ENCODE measurements around the gene MPHOSPH9.

MPHOSPH9 gene

GRCh38 chr12:123145211-123145610, 87.7 kb downstream of the MPHOSPH9 start:
- DNase-seq, result no peak

DNA sequence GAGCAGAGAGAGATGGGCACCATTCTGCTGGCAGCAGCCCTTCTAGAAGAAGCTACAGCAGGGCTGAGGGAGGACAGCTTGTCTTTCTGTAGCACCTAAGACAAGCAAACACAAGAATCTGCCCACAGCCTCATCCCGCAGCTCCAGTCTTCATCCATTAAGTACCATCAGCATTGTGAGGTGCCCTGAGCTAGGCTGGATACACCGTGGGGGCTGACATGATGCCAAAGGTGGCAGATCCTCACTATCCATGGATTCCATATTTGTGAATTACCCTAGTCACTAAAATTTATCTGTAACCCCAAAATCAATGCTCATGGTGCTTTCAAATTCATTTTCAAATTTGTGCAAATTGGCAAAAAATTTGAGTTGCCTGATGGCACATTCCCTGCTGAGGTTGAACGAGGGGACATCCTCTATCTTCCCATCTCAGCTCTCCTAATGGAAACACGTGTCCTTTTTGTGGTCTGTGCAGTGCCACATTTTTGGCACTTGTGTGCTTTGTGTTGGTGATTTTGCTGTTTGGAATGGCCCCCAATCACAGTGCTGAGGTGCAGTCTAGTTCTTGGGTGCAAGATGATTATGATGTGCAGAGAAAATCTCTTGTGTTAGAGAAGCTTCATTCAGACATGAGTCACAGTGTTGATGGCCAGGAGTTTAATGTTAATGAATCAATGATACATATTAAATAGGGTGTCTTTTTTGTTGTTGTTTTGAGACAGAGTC, 89.0 kb downstream of the MPHOSPH9 start:
- DNase-seq, result no peak

GRCh38 chr12:123142921-123143735, 89.8 kb downstream of the MPHOSPH9 start:
- no peak for DNase-seq

DNA sequence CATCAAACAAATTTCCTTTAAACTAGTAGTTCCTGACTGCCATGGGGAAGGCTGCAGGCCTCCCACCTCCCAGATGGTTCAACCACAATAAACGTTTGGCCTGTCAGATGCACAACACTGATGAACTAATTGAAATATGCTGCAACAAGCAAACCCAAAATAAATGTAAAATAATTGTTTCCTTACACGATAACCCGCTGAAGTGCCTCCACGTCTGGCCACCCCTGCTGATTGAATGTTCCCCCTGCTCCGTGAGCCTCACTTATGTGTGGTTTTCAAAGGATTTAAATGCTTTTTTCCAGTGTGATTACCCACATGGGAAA, 90.5 kb downstream of the MPHOSPH9 start:
- no peak for DNase-seq

DNA sequence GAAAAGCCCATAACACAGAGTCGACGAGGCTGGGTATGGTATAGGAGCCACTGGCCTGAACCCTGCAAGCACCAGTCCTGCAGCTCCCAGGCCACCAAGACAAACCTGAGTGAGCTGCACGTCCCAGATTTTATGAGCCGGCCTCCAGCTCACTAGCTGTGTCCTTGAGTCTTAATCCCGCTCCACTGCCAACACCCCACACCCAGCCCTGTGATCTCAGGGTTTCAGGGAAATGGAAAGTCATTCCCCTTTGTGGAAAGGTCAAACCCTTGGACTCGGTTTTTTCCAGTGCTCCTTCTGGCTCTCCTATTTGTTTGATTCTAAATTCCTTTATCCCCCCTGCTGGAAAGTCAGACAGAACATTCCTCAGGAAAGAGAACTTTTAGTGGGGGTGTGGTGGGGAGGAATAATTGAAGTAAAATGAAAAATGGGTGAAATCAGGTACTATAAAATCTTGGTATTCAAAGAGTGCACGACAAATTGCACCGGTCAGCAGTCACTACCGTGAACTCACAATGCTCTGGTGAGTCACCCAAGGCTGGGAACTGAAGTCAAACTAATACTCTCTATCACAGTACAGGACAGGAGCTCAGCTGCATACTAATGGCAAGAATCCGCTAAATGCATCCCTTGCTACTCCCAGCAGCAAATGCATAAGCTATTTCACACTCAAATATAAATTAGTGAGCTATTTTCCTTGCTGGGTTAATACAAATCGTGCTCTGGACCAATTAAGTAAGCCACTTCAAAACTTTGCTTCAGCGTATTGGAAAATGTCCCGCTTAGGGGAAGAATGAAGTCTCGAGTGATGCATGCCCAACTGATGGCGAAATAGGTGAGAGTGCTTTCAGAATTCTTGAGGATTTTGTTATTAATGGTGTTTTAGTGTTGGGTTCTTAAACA, 91.1 kb downstream of the MPHOSPH9 start:
- DNase-seq, result no peak

DNA sequence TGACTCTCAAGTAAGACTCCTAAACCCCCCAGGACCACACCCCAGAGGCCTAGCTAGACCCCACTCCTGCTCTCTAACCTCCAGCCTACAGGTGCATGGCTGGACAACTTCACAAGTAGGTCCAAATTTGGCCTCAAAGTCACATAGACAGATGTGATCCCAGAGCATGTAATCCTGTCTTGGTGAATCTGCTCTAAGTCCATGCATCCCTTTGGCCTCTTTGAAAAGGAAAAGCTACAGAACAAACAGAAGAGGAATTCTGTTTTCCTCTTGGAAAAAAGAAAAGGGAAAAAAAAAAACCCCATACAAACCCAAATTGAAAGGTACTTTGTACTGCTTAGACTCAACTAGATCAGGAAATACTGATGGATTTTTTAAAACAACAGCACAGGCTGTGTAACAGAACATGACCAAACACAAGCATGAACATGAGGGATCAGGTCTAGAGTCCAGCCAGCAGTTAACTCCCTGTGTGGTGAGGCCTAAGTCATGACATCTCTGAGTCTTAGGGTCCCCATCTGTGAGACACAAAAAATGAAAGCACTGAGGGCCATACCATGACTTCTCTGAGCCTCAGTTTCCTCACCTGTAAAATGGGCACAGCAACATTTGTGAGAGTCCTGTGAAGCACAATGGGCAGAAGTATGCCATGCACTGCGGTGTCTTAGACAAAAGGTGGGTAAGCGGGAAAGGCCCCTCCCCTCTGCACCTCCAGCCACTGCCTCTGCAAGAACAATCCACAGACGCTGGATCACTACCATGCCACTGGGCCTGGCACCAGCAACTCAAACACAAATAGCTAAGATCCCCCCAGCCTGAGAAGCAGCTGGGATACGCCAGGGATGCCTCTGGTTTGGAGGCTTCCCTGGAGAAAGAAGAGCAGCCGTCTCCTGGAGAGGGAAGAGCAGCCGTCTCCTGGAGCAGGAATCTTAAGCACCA, 92.0 kb downstream of the MPHOSPH9 start:
- DNase-seq, result no peak

GRCh38 chr12:123139926-123140675, 92.8 kb downstream of the MPHOSPH9 start:
- no peak for DNase-seq

- DNase-seq, result no peak
Observed at GRCh38 chr12:123135688-123136087, 97.3 kb downstream of the MPHOSPH9 start.

- DNase-seq, result no peak
Observed at GRCh38 chr12:123134826-123135225, 98.1 kb downstream of the MPHOSPH9 start.

DNA sequence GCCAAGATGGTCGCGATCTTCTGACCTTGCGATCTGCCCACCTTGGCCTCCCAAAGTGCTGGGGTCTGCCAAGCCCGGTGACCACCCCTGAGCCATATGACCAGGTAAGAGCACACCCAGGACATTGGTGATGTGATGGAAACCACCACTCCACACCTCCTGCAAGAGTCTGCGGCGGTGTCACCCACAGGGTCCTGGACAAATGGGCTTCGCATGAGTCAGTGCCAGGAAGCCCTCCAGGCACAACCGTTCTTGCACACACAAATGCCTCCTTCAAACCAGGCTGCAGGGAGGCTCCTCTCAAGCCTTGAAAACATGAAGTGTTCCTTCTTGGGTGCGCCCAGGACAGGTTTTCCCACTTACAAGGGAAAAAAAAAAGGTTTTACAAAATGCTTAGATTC, 98.7 kb downstream of the MPHOSPH9 start:
- DNase-seq, result no peak

DNA sequence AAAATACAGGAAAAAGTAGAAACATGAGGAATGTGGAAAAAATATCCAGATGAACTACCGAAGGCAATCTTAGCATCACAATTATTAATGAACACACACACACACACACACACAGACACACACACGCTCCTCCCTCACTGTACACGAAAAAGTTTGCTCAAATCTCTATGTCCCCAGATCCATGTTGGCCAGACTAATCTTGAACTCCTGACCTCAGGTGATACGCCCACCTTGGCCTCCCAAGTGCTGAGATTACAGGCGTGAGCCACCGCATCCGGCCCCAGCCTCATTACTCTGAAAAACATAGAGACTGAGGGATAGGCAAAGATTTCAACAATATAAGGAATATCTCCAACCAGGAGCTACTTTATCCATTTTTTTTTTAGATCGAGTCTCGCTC, 99.2 kb downstream of the MPHOSPH9 start:
- DNase-seq, result no peak

DNA sequence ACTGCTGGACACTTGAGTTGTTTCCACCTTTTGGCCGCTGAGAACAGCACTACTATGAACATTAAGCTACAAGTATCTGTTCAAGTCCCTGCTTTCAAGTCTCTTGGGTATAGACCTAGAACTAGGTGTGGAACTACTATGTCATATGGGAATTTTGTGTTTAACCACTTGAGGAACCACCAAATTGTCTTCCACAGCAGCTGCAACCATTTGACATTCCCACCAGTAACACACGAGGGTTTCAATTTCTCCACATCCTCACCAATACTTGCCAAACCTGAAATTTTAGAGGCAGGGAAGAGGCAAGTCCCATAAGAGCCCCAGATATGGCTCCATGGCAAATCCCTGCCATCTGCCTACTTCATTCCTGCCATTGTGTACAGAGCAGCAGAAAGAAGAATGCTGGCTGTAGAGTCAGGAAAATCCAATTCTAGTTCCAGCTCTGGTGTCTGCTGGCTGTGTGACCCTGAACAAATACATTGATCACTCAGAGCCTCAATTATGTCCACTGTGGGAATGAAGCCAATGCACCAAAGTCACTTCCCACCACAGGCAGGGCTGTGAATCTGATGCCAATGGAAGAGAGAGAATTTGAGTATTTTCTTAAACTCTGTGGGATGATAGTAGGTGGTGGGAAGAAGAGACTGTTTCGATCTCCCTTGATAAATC, 99.9 kb downstream of the MPHOSPH9 start:
- no peak for DNase-seq

GRCh38 chr12:123131879-123132402, 101.0 kb downstream of the MPHOSPH9 start:
- no peak for DNase-seq

- DNase-seq, result no peak
Observed at GRCh38 chr12:123131291-123131832, 101.6 kb downstream of the MPHOSPH9 start.

DNA sequence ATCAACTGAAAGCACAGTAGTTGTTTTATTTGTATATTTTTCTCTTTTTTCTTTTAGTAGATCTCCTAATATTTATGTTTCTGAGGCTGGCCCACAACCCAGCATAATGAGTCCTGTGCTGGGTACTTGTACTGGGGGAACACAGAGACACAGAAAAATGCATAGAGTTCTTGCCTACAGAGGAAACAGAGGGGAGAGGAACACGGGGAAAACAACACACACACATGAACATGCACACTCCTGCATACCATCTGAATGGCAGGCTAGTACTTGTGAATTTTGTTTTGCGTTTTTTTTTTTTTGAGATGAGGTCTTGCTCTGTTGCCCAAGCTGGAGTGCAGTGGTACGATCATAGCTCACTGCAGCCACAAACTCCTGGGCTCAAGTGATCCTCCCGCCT, 103.3 kb downstream of the MPHOSPH9 start:
- DNase-seq, result no peak

- no peak for DNase-seq
Observed at GRCh38 chr12:123127182-123127495, 105.8 kb downstream of the MPHOSPH9 start.

DNA sequence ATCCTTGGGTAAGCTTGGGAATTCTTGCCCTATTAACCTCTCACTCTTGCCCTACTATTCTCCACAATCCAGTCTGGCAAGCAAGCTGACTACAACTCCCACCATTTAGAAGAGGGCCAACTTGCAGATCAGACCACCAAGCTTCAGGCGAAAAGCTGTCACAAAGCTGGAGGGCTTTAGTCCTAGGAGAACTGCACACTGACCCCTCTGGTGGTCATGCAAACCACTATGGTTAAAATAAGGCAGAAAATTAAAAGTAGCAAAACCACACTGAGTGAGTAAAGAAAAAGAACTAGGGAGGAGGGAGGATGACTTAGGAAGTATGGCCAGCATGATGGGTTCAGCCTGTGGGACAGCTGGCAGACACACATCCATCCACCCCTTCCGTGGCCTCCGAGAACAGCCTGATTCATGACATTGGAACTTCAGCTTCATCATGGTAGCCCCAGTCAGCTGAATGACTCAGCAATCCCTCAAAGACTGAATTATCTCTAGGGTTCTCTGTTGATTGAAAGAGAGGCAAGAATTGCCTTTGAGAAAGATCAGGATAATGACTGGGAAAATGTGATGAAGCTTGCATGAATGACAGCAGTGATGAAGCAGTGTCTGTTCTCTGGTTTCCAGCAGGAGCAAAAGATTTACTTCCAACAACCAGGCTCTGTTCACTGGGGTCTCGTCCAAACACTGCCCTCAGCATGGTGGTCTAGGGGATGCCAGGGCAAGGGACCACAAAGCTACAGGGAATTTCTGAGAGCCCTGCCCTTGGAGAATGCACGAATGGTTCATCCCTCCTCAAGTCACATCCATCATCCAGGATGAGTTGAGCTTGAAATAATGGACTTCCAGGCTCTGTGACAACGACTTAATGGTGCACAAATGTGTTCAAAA, 106.4 kb downstream of the MPHOSPH9 start:
- DNase-seq, result no peak

GRCh38 chr12:123122626-123123025, 110.3 kb downstream of the MPHOSPH9 start:
- no peak for DNase-seq

GRCh38 chr12:123121670-123122069, 111.3 kb downstream of the MPHOSPH9 start:
- DNase-seq, result no peak
